ENCODE data around the gene RUNX3. TPM values are rescaled to one million over a fixed set of nuclear protein-coding genes. Genes with fewer than 3 reads are reported as not detected.
A peak's percentile ranks its signal among the peaks of the same experiment; 100 is the strongest.
"Not testable (repeated sequence)": the region's sequence is repeated elsewhere in the genome, so short reads cannot be mapped to it uniquely, and the experiment has no call there.

Gene RUNX3
- total and polyA plus RNA-seq, 7 donors: 0.36 to 18.0 (median 1.2) TPM; not detected in 1

- TF ChIP-seq CTCF (IDR thresholded peaks at IDR 0.05): no peak
- TF ChIP-seq POLR2AphosphoS5 (IDR thresholded peaks at IDR 0.05): no peak
- TF ChIP-seq EP300 (IDR thresholded peaks at IDR 0.05): no peak
- no peak for TF ChIP-seq POLR2A (IDR thresholded peaks at IDR 0.05)
- H3K9me3 ChIP-seq: no peaks in the 10 kb centered on the region
- no peaks in the 10 kb centered on the region for H3K4me1 ChIP-seq
- H3K36me3 ChIP-seq: no peaks in the 10 kb centered on the region
- WGBS, 2 donors: 65 to 80% methylated on average over 7 of the region's 7 CpGs
- no peak overlapping the region for H3K27ac ChIP-seq
- H3K27me3 ChIP-seq: peaks cover 0 to 2% (median 0%) of the 10 kb centered on the region in 3 donors
- intact Hi-C loops (cut with DNase I): no loop called here
- no peak for DNase-seq
- no peak overlapping the region for H3K4me3 ChIP-seq
Observed at GRCh38 chr1:24908591-24909259, 21.4 kb downstream of the RUNX3 start.

GRCh38 chr1:24907587-24908294 lies 22.3 kb downstream of the RUNX3 start:
- H3K27ac ChIP-seq; DNase-seq; H3K27me3 ChIP-seq; intact Hi-C loops (cut with DNase I); H3K36me3 ChIP-seq; H3K4me1 ChIP-seq; H3K4me3 ChIP-seq; H3K9me3 ChIP-seq: not testable (repeated sequence)
- 95 to 96% methylated on average over 57 of the region's 57 CpGs for WGBS, 2 donors

- no peaks in the 10 kb centered on the region for H3K4me1 ChIP-seq
- H3K9me3 ChIP-seq: no peaks in the 10 kb centered on the region
- TF ChIP-seq POLR2AphosphoS5 (IDR thresholded peaks at IDR 0.05): no peak
- TF ChIP-seq CTCF (IDR thresholded peaks at IDR 0.05): no peak
- TF ChIP-seq EP300 (IDR thresholded peaks at IDR 0.05): no peak
- no peak for TF ChIP-seq POLR2A (IDR thresholded peaks at IDR 0.05)
- H3K27me3 ChIP-seq: peaks cover 0 to 15% (median 0%) of the 10 kb centered on the region in 3 donors
- no peak overlapping the region for H3K27ac ChIP-seq
- DNase-seq: peak; percentile 30
- WGBS, 2 donors: 91 to 92% methylated on average over 20 of the region's 20 CpGs
- intact Hi-C loops (cut with DNase I): no loop called here
- H3K4me3 ChIP-seq: no peak overlapping the region
- H3K36me3 ChIP-seq: no peaks in the 10 kb centered on the region
Observed at GRCh38 chr1:24906760-24907490, 23.2 kb downstream of the RUNX3 start.

- intact Hi-C loops (cut with DNase I): no loop called here
- Histone ChIP-seq H3K4me1 (no peaks in the 10 kb centered on the region), H3K9me3 (no peaks in the 10 kb centered on the region), H3K36me3 (no peaks in the 10 kb centered on the region), H3K4me3 (no peak overlapping the region), H3K27ac (no peak overlapping the region), H3K27me3 (peaks cover 0 to 23% (median 0%) of the 10 kb centered on the region in 3 donors)
- TF ChIP-seq POLR2AphosphoS5 (IDR thresholded peaks at IDR 0.05) (no peak), EP300 (IDR thresholded peaks at IDR 0.05) (no peak), CTCF (IDR thresholded peaks at IDR 0.05) (no peak), POLR2A (IDR thresholded peaks at IDR 0.05) (no peak)
- WGBS, 2 donors: 91 to 92% methylated on average over 17 of the region's 17 CpGs
- DNase-seq: peak; percentile 46
Observed at GRCh38 chr1:24905979-24906720, 23.9 kb downstream of the RUNX3 start.

Measured in sigmoid colon (tissue), 7 donors.